ENCODE data around the gene SLC25A34. TPM values are rescaled to one million over a fixed set of nuclear protein-coding genes. Genes with fewer than 3 reads are reported as not detected.

The SLC25A34 gene
- total and polyA plus RNA-seq, 10 of the 15 experiments (the other 5 are each of a cell fraction or from before 2014, with no cell fraction given) = 0.02 to 1.6 (median 0.39) TPM

GRCh38 chr1:15760520-15761211 lies 24.6 kb downstream of the SLC25A34 start:
- intact Hi-C loops (cut with micrococcal nuclease; ENCODE audit: unreplicated experiment) (no loop called here), in situ Hi-C loops (cut with MboI) (no loop called here)
- Histone ChIP-seq H3K4me3 (no peak overlapping the region), H3K4me1 (ENCODE audit: control insufficient read depth, insufficient read depth, low read length) (no peaks in the 10 kb centered on the region), H3K27ac (ENCODE audit: control insufficient read depth, insufficient read depth) (no peak overlapping the region), H3K9me3 (replicated peaks; ENCODE audit: control insufficient read depth, insufficient read depth, low read length) (no peaks in the 10 kb centered on the region), H3K79me2 (ENCODE audit: control insufficient read depth, insufficient read depth, low read length) (no peaks in the 10 kb centered on the region), H3K27me3 (replicated peaks in 1 of 2; ENCODE audit: control insufficient read depth in 2 of 2, insufficient read depth in 2 of 2, low read length in 1 of 2) (peaks cover 8 to 19% of the 10 kb centered on the region in 2 experiments; a peak in 3 of 4 replicates), H2AFZ (ENCODE audit: control insufficient read depth, low read depth, low read length) (no peak overlapping the region), H3K36me3 (ENCODE audit: control insufficient read depth in 2 of 2, insufficient read depth in 2 of 2, low read length in 1 of 2) (no peaks in the 10 kb centered on the region), H3K4me2 (ENCODE audit: control insufficient read depth, insufficient read depth) (no peak overlapping the region), H4K20me1 (ENCODE audit: control insufficient read depth, insufficient read depth) (no peaks in the 10 kb centered on the region), H3K9ac (ENCODE audit: control insufficient read depth, insufficient read depth, low read length) (no peak overlapping the region)
- DNase-seq (ENCODE audit: low read depth, low spot score) = no peak
- TF ChIP-seq PRDM15 (CRISPR knock-in tag; IDR thresholded peaks at IDR 0.05) (no peak), BCLAF1 (IDR thresholded peaks at IDR 0.05) (no peak), GABPA (IDR thresholded peaks at IDR 0.05; ENCODE audit: low read depth) (no peak), KAT2A (conservative IDR thresholded peaks at IDR 0.05; ENCODE audit: control insufficient read depth, low read depth, low read length) (no peak), RB1 (IDR thresholded peaks at IDR 0.05; ENCODE audit: borderline replicate concordance) (no peak), RELB (IDR thresholded peaks at IDR 0.05; ENCODE audit: low read depth) (no peak), RAD51 (IDR thresholded peaks at IDR 0.05) (no peak), CEBPB (IDR thresholded peaks at IDR 0.05; ENCODE audit: borderline replicate concordance in 1 of 2, low read depth in 2 of 2, low read length in 2 of 2) (no peak), FOXK2 (IDR thresholded peaks at IDR 0.05) (no peak), NR2C2 (IDR thresholded peaks at IDR 0.05; ENCODE audit: borderline replicate concordance, control insufficient read depth, insufficient read length, low read depth) (no peak), POLR2A (IDR thresholded peaks at IDR 0.05; ENCODE audit: low read depth, low read length) (no peak), MTA3 (IDR thresholded peaks at IDR 0.05; ENCODE audit: borderline replicate concordance, low read length) (no peak), IRF4 (IDR thresholded peaks at IDR 0.05; ENCODE audit: low read depth, low read length) (no peak), ZNF24 (IDR thresholded peaks at IDR 0.05) (no peak), KDM1A (IDR thresholded peaks at IDR 0.05; ENCODE audit: borderline replicate concordance) (no peak), SMARCA5 (IDR thresholded peaks at IDR 0.05) (no peak), BACH1 (IDR thresholded peaks at IDR 0.05; ENCODE audit: borderline replicate concordance) (no peak)
- 71% methylated on average over 10 of the region's 12 CpGs for WGBS (ENCODE audit: insufficient coverage, insufficient replicate concordance, low lambda C conversion rate, missing lambda C conversion rate)
- no peak for ATAC-seq
- FAIRE-seq = no peak
- POLR2A ChIA-PET = interaction anchor here (0.6 kb wide), 1 partner anchor 37 kb away, joined by 4 read pairs; no protein-coding TSS in a partner anchor
- RAD21 ChIA-PET (ENCODE audit: unreplicated experiment) = interaction anchor here (0.7 kb wide), 1 partner anchor 330 kb away, joined by 6 read pairs; no protein-coding TSS in a partner anchor
- SMC1A ChIA-PET (ENCODE audit: uncharacterized antibody, unreplicated experiment) = no interaction called here
- no TSS peak for BruUV-seq (replicated peaks)
- CTCF ChIA-PET = no interaction called here

Data from GM12878 (cell line).